HT1080 (cell line): ENCODE measurements around the gene ABCC2. TPM values are rescaled to one million over a fixed set of nuclear protein-coding genes. Genes with fewer than 3 reads are reported as not detected.

ENCODE experiments used
- DNase-seq: peaks from one replicate; pipeline ENCODE4 v3.0.0-alpha.2; 2015; ENCODE audit warnings: low read depth
- total RNA-seq: library from RNA; depleted of rRNA; stranded (reverse); fragments of >200 nt; shearing (Covaris generic); gene quantifications from 2 replicates; pipeline ENCODE4 v1.2.3, GENCODE V29; 2014

The ABCC2 gene
- total RNA-seq, 1 experiment from 2014 or later, result 0.90 TPM

DNA sequence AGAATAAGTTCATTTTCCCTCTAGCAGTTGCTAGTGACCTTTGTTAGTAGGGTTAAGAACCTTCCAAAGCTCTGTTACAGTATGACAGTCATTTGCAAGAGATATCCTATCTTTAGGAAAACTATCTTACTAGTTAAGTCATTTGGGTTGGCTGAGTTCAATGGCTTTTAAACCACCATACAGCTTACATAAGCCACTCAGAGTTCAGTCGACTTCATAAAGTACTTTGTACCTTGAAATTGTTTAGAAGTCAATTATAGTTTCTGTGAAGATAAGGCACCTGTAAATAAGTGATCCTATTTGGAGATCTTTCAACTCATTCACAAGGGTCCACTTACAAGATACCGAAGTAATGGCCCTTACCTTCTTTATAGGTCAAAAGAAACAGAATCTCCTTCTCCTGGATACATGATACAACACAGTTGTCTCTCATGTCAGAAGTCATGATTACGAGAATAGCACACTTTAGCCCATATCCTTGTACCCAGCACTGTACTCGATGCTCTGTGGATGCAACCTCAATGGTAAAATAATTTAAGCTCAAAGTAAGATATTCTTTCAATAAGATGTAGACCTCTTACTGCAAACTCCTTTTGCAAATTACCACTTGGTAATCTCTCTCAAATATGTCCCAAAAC lies 11.9 kb upstream of the ABCC2 start:
- DNase-seq, result no peak

DNA sequence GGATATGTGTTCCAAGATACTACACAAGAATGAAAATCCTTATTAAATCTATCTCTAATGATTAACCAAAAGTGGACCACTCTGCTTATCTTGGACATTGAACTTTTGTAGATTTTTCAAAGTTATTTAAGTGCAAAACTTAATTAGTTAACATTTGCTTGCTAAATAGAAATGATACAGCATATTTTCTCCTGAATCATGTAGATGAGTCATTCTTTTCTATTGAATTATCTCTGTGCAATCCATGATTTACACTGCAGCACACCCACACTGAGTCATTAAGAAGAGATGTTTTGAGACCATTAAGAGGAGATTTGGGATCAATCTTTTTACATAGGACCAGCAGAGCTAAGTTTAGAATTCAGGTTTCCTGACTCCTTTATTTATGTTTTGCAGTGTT lies 6.6 kb upstream of the ABCC2 start:
- peak; percentile 85 for DNase-seq

- no peak for DNase-seq
These were observed 4.3 kb upstream of the ABCC2 start for GRCh38 chr10:99777918-99778714.

DNA sequence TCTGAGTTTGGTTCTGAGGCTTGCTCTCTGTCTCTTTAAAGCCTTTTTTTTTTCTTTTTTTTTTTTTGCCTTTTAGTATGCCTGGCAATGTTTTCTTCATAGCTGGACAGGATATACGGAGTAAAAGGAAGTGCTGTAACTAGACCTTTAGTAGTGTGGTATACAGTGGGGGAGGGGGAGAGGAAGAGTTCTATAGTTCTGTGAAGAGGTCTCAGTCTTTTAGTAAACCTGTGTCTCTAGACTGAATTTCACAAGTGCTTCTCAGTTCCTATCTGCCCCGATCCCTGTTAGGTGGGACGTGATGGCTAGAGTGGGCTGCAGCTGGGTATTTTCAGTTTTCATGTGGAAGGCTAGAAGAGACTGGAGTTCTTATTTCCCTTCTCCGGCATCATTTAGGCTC lies 3.1 kb upstream of the ABCC2 start:
- peak; percentile 92 for DNase-seq

- DNase-seq, result no peak
These were observed 558 bp upstream of the ABCC2 start for GRCh38 chr10:99781734-99782429.

GRCh38 chr10:99784016-99784726 lies 1.7 kb downstream of the ABCC2 start:
- DNase-seq, result peak; percentile 55

GRCh38 chr10:99784727-99785441 lies 2.4 kb downstream of the ABCC2 start:
- peak; percentile 31 for DNase-seq

- DNase-seq, result peak; percentile 15
These were observed 3.2 kb downstream of the ABCC2 start for GRCh38 chr10:99785646-99786045.

- DNase-seq, result no peak
These were observed 4.9 kb downstream of the ABCC2 start for GRCh38 chr10:99787311-99787710.

- no peak for DNase-seq
These were observed 5.5 kb downstream of the ABCC2 start for GRCh38 chr10:99787782-99788445.

DNA sequence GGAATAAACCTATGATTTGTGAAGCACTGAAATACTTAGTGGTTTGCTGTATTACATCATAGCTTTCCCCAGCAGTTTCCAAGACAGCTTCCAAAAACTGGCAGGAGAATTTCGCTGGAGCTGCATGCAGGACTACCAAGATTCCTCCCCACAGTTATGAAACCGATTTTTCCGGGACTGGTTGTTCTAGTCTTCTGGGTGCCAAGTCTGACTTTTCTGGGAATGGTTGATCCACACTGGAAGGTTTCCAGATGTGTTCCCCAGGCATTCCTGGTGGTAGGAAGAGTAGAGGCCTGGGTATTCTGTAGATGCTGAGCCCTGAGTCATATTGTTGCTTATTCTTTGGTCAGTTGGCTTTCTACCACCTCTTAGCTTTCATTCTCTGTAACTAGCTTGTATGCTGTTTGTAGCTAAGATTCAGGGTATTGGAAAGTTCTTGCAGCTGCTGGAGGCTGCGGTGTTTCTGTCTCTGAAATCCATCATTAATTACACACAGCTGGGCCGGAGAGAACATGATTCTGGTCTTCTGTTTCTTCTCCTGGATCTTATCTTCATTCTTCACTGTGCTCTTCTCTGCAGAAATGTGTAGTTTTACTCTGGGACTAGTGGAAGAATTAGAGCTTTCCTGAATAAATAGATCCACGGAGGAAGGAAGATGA lies 6.3 kb downstream of the ABCC2 start:
- peak; percentile 67 for DNase-seq

DNA sequence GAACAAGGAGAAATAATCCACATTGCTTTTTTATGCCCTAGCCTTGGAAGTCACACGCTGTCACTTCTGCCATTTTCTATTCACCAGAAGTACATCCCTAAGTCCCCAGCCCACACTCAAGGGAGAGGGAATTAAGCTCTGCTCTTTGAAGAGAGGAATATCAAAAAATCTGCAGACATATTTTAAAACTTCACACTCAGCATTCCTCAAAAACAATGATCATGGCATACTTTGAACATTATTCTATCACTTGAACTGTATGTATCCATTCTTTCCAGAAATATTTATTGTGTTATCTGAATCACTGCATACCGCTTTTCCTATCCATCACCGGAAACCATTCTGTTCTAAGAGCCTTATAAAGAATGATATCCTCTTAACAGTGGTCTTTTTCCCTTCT lies 9.4 kb downstream of the ABCC2 start:
- DNase-seq, result no peak

DNA sequence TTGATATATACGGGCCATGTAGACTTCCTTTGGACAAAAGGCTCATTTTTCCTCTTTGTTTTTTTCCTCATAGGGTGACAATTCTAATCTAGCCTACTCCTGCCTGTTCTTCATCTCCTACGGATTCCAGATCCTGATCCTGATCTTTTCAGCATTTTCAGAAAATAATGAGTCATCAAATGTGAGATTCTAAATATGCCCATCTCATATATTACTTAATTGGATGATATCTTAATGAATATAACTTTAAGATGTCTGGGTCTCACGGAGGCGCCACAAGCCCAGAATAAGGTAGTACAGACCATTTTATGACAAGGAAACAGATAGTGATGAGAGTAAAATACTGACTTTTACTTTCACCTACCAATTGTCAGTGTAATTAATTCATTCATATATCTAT lies 11.4 kb downstream of the ABCC2 start:
- no peak for DNase-seq

GRCh38 chr10:99796928-99797327 lies 14.5 kb downstream of the ABCC2 start:
- DNase-seq, result no peak

DNA sequence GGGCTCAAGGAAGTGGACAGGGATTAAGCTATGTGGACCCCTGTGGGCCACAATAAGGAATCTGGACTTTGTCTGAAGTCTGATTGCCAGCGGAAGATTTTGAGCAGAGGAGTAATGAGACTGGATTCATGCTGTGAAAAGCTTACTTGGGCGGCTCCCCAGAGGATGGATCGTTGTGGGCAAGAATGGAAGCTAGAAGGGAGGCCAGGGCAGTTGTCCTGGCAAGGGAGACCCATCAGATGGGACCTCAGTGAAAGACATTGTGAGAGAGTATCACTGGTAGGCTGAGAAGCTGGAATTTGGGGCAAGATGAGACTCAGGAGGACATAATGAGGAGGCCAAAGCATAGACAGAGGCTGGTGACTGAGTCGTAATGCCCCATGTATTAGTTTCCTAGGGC lies 15.6 kb downstream of the ABCC2 start:
- DNase-seq, result no peak

DNA sequence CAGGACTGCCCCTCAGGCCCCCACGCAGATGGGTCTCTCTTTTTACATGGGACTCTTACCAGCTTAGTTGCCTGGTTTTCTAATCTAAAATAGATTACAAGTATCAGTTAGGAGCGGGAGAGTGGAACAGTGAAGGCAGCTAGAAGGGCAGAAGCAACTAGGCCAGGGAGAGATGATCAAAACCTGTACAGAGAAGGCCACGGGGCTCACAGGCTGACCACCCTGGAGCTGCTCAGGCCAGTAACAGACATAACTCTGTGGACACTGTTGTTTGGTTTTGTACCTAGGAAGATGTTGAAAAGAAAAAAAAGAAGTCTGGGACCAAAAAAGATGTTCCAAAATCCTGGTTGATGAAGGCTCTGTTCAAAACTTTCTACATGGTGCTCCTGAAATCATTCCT lies 16.5 kb downstream of the ABCC2 start:
- no peak for DNase-seq

GRCh38 chr10:99799613-99800012 lies 17.2 kb downstream of the ABCC2 start:
- no peak for DNase-seq

DNA sequence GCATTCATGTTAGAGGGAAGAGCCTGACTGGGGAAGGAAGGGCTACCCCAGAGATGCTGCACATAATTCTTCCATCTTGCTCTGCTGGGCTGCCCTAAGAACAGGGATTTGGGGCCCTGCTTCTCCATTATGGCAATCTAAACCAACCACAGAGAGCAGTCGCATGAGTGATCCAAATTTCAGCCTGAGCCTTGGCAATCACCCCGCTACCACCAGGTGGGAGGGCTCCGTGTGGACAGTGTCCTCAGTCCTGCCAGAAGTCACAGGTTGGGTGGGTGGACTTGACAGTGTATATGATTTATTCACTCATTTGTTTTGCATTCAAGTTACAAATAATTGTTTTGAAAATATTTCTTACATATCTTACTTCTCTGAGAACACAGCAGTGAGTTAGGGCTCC lies 22.0 kb downstream of the ABCC2 start:
- DNase-seq, result no peak

- no peak for DNase-seq
These were observed 22.8 kb downstream of the ABCC2 start for GRCh38 chr10:99805190-99805589.

DNA sequence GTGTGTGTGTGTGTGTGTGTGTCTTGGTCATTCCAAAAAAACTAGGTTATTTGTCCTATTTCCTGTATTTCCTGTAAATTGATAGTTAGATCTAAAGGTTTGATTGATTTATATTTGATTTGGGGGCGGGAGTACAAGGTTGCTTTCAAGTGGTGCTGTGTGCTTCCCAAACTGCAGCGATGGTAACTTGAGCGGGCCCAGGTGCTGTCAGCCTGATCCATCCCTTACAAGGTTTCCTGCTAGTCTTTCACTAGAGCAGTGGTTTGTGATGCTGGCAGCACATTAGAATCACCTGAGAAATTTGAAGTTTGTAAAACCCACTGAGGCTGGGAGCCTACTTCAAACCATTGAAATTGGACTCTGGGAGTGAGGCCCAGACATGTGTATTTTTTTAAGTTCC lies 23.7 kb downstream of the ABCC2 start:
- DNase-seq, result no peak
